Natural killer cell (primary cell): ENCODE data around the gene CPLANE1. TPM values are rescaled to one million over a fixed set of nuclear protein-coding genes. Genes with fewer than 3 reads are reported as not detected.

Experiments used
- ATAC-seq, 3 donors: fragments of 150-1000 bp in 2 of 3; fragments of 200-7000 bp in 1 of 3; cut with Tn5 transposase; 1 replicate in 1 of 3; 2 replicates in 2 of 3; pipeline ENCODE4 v1.10.0; 2021; ENCODE audit warnings: mild to moderate bottlenecking in 2 of 3, moderate library complexity in 2 of 3
- DNase-seq, 2 donors: peaks; one replicate each; pipeline versions ENCODE4 v3.0.0 to v3.0.0-alpha.2; 2013 to 2021; ENCODE audit warnings: mixed read lengths in 1 of 2
- H3K27ac ChIP-seq: one replicate; pipeline ENCODE4 v1.5.1; 2013; ENCODE audit warnings: mild to moderate bottlenecking, low read length
- H3K27me3 ChIP-seq: one replicate; pipeline ENCODE4 v1.6.1; 2013; ENCODE audit warnings: low read length; ENCODE audit not compliant: control insufficient read depth, insufficient read depth
- H3K36me3 ChIP-seq: one replicate; pipeline ENCODE4 v1.6.1; 2013; ENCODE audit warnings: low read length; ENCODE audit not compliant: control insufficient read depth, insufficient read depth
- H3K4me1 ChIP-seq: one replicate; pipeline ENCODE4 v1.6.1; 2013; ENCODE audit warnings: low read length; ENCODE audit not compliant: control insufficient read depth, insufficient read depth
- H3K4me3 ChIP-seq: one replicate; pipeline ENCODE4 v1.5.1; 2013; ENCODE audit warnings: low read length
- H3K9me3 ChIP-seq: one replicate; pipeline ENCODE4 v1.6.1; 2013; ENCODE audit warnings: low read length; ENCODE audit not compliant: control insufficient read depth, insufficient read depth
- H3K27ac Mint-ChIP-seq, 2 donors: one replicate each; pipeline ENCODE4 v1.8.0; 2022; ENCODE audit warnings: mild to moderate bottlenecking in 2 of 2, mixed read lengths in 2 of 2, moderate library complexity in 1 of 2
- H3K27me3 Mint-ChIP-seq, 2 donors: one replicate each; pipeline ENCODE4 v1.8.0; 2022; ENCODE audit warnings: low read depth in 2 of 2, mixed read lengths in 2 of 2
- H3K36me3 Mint-ChIP-seq: one replicate; pipeline ENCODE4 v1.8.0; 2022; ENCODE audit warnings: mixed read lengths
- H3K4me1 Mint-ChIP-seq, 2 donors: one replicate each; pipeline ENCODE4 v1.8.0; 2022; ENCODE audit warnings: mixed read lengths in 2 of 2
- H3K4me3 Mint-ChIP-seq: one replicate; pipeline ENCODE4 v1.8.0; 2022; ENCODE audit warnings: mild to moderate bottlenecking, moderate library complexity, mixed read lengths
- H3K9me3 Mint-ChIP-seq, 2 donors: one replicate each; pipeline ENCODE4 v1.8.0; 2022; ENCODE audit warnings: mixed read lengths in 2 of 2
- CTCF ChIP-seq: fragments of 200-600 bp; IDR thresholded peaks from one replicate; pipeline ENCODE4 v1.8.0; 2022; ENCODE audit warnings: antibody characterized with exemption
- WGBS: methylation state at CpG from one replicate; pipeline ENCODE4 v1.1.7; 2013; ENCODE audit warnings: missing lambda C conversion rate; ENCODE audit not compliant: insufficient coverage; 5-methylcytosine and 5-hydroxymethylcytosine counted together
- intact Hi-C: fragments of 100-400 bp; cut with micrococcal nuclease; formaldehyde crosslinking; loops from one replicate; pipeline ENCODE4 v1.14.2; 2022
- total RNA-seq, 4 donors: library from RNA; stranded (reverse); fragments of 120-200 nt in 1 of 4; gene quantifications; one replicate each; pipeline versions ENCODE4 v1.2.3 to v1.2.4, GENCODE V29; 2013 to 2022

CPLANE1 gene
- total RNA-seq, 3 donors from 2014 or later (not counting 1 experiment from before 2014, with no cell fraction given), result 19.3 to 24.7 (median 19.4) TPM

GRCh38 chr5:37080697-37081096, 168.5 kb downstream of the CPLANE1 start:
- ATAC-seq, result no peak
- DNase-seq, result no peak
- H3K4me1 Mint-ChIP-seq, result peaks cover 0 to 10% of the 10 kb centered on the region in 2 donors
- Histone ChIP-seq H3K9me3 (no peaks in the 10 kb centered on the region), H3K4me1 (no peaks in the 10 kb centered on the region), H3K27ac (no peak overlapping the region), H3K4me3 (no peak overlapping the region), H3K36me3 (no peaks in the 10 kb centered on the region), H3K27me3 (no peaks in the 10 kb centered on the region)
- H3K4me3 Mint-ChIP-seq, result no peak overlapping the region
- no peaks in the 10 kb centered on the region for H3K9me3 Mint-ChIP-seq
- intact Hi-C loops, result no loop called here
- no peaks in the 10 kb centered on the region for H3K27me3 Mint-ChIP-seq
- H3K27ac Mint-ChIP-seq, result no peak overlapping the region
- no peak for TF ChIP-seq CTCF
- WGBS, result no CpG with 5 or more reads among the region's 3 CpGs
- no peaks in the 10 kb centered on the region for H3K36me3 Mint-ChIP-seq

GRCh38 chr5:37077146-37077545, 172.0 kb downstream of the CPLANE1 start:
- no peaks in the 10 kb centered on the region for H3K9me3 Mint-ChIP-seq
- Histone ChIP-seq H3K9me3 (no peaks in the 10 kb centered on the region), H3K4me3 (no peak overlapping the region), H3K4me1 (no peaks in the 10 kb centered on the region), H3K36me3 (no peaks in the 10 kb centered on the region), H3K27ac (no peak overlapping the region), H3K27me3 (no peaks in the 10 kb centered on the region)
- TF ChIP-seq CTCF, result no peak
- H3K4me3 Mint-ChIP-seq, result no peak overlapping the region
- WGBS, result 100% methylated on average over 1 of the region's 1 CpG
- intact Hi-C loops, result no loop called here
- H3K27ac Mint-ChIP-seq, result no peak overlapping the region
- ATAC-seq (no peak), DNase-seq (no peak)
- no peaks in the 10 kb centered on the region for H3K36me3 Mint-ChIP-seq
- H3K27me3 Mint-ChIP-seq, result no peaks in the 10 kb centered on the region
- H3K4me1 Mint-ChIP-seq, result no peaks in the 10 kb centered on the region

GRCh38 chr5:37075399-37075950, 173.7 kb downstream of the CPLANE1 start:
- TF ChIP-seq CTCF, result no peak
- Histone ChIP-seq H3K4me3 (no peak overlapping the region), H3K4me1 (no peaks in the 10 kb centered on the region), H3K9me3 (no peaks in the 10 kb centered on the region), H3K27me3 (no peaks in the 10 kb centered on the region), H3K36me3 (no peaks in the 10 kb centered on the region), H3K27ac (no peak overlapping the region)
- H3K36me3 Mint-ChIP-seq, result no peaks in the 10 kb centered on the region
- no peaks in the 10 kb centered on the region for H3K27me3 Mint-ChIP-seq
- H3K4me3 Mint-ChIP-seq, result no peak overlapping the region
- no peak overlapping the region for H3K27ac Mint-ChIP-seq
- DNase-seq, result no peak
- intact Hi-C loops, result no loop called here
- no peaks in the 10 kb centered on the region for H3K9me3 Mint-ChIP-seq
- 95% methylated on average over 2 of the region's 3 CpGs for WGBS
- H3K4me1 Mint-ChIP-seq, result no peaks in the 10 kb centered on the region
- no peak for ATAC-seq

- WGBS, result 97% methylated on average over 1 of the region's 1 CpG
- Histone ChIP-seq H3K27ac (no peak overlapping the region), H3K27me3 (no peaks in the 10 kb centered on the region), H3K36me3 (no peaks in the 10 kb centered on the region), H3K4me3 (no peak overlapping the region), H3K4me1 (no peaks in the 10 kb centered on the region), H3K9me3 (no peaks in the 10 kb centered on the region)
- Mint-ChIP-seq H3K4me3 (no peak overlapping the region), H3K4me1 (no peaks in the 10 kb centered on the region), H3K9me3 (no peaks in the 10 kb centered on the region), H3K36me3 (no peaks in the 10 kb centered on the region), H3K27me3 (no peaks in the 10 kb centered on the region), H3K27ac (no peak overlapping the region)
- no peak for ATAC-seq
- DNase-seq, result no peak
- intact Hi-C loops, result no loop called here
- TF ChIP-seq CTCF, result no peak
Observed at GRCh38 chr5:37071901-37072581, 177.1 kb downstream of the CPLANE1 start.
